PFSK-1 (cell line): ENCODE measurements around the gene TMEM139.

Source experiments
- FOXP2 ChIP-seq: optimal IDR thresholded peaks from 2 replicates; pipeline ENCODE3; 2011; ENCODE audit warnings: borderline replicate concordance, control low read depth, inconsistent platforms; ENCODE audit not compliant: insufficient read depth; ENCODE audit errors: extremely low read length, extremely low read depth
- POLR2AphosphoS5 ChIP-seq: IDR thresholded peaks from 2 replicates; pipeline ENCODE4 v1.6.1; 2012; ENCODE audit warnings: low read depth, mild to moderate bottlenecking, control low read depth, low read length, moderate library complexity
- REST ChIP-seq, 2 experiments: IDR thresholded peaks; 2 replicates each; pipeline versions ENCODE4 v1.6.1 to v1.8.0; 2011 to 2012; ENCODE audit warnings: low read depth in 2 of 2, low read length in 2 of 2, control low read depth in 1 of 2, inconsistent platforms in 1 of 2, mild to moderate bottlenecking in 1 of 2, moderate library complexity in 1 of 2; ENCODE audit not compliant: insufficient read depth in 1 of 2
- SIN3A ChIP-seq: IDR thresholded peaks from 2 replicates; pipeline ENCODE4 v1.6.1; 2012; ENCODE audit warnings: mild to moderate bottlenecking, low read length, moderate library complexity, borderline replicate concordance; ENCODE audit not compliant: insufficient read depth

GRCh38 chr7:143288836-143289235 lies 4.1 kb downstream of the TMEM139 start:
- TF ChIP-seq REST (IDR thresholded peaks at IDR 0.05; ENCODE audit: insufficient read depth in 1 of 2, low read depth in 2 of 2, low read length in 2 of 2) (no peak), POLR2AphosphoS5 (no peak), SIN3A (no peak), FOXP2 (no peak)
